ENCODE data around the gene HBZ. TPM values are rescaled to one million over a fixed set of nuclear protein-coding genes. Genes with fewer than 3 reads are reported as not detected.
"Not testable (repeated sequence)": the region's sequence is repeated elsewhere in the genome, so short reads cannot be mapped to it uniquely, and the experiment has no call there.

HBZ gene
- polyA plus RNA-seq, 3 donors: 1.4 to 1.6 TPM; not detected in 1

DNA sequence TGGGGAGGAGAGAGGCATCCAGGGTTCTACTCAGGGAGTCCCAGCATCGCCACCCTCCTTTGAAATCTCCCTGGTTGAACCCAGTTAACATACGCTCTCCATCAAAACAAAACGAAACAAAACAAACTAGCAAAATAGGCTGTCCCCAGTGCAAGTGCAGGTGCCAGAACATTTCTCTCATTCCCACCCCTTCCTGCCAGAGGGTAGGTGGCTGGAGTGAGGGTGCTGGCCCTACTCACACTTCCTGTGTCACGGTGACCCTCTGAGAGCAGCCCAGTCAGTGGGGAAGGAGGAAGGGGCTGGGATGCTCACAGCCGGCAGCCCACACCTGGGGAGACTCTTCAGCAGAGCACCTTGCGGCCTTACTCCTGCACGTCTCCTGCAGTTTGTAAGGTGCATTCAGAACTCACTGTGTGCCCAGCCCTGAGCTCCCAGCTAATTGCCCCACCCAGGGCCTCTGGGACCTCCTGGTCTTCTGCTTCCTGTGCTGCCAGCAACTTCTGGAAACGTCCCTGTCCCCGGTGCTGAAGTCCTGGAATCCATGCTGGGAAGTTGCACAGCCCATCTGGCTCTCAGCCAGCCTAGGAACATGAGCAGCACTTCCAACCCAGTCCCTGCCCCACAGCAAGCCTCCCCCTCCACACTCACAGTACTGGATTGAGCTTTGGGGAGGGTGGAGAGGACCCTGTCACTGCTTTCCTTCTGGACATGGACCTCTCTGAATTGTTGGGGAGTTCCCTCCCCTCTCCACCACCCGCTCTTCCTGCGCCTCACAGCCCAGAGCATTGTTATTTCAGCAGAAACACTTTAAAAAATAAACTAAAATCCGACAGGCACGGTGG lies 21.7 kb downstream of the HBZ start:
- not testable (repeated sequence) for DNase-seq (ENCODE audit: extremely low read depth in 1 of 11, low read depth in 9 of 11, low spot score in 4 of 11)

DNA sequence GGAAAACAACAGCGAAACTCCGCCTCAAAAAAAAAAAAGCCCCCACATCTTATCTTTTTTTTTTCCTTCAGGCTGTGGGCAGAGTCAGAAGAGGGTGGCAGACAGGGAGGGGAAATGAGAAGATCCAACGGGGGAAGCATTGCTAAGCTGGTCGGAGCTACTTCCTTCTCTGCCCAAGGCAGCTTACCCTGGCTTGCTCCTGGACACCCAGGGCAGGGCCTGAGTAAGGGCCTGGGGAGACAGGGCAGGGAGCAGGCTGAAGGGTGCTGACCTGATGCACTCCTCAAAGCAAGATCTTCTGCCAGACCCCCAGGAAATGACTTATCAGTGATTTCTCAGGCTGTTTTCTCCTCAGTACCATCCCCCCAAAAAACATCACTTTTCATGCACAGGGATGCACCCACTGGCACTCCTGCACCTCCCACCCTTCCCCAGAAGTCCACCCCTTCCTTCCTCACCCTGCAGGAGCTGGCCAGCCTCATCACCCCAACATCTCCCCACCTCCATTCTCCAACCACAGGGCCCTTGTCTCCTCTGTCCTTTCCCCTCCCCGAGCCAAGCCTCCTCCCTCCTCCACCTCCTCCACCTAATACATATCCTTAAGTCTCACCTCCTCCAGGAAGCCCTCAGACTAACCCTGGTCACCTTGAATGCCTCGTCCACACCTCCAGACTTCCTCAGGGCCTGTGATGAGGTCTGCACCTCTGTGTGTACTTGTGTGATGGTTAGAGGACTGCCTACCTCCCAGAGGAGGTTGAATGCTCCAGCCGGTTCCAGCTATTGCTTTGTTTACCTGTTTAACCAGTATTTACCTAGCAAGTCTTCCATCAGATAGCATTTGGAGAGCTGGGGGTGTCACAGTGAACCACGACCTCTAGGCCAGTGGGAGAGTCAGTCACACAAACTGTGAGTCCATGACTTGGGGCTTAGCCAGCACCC lies 22.8 kb downstream of the HBZ start:
- DNase-seq (ENCODE audit: extremely low read depth in 1 of 11, low read depth in 9 of 11, low spot score in 4 of 11): no peak

- not testable (repeated sequence) for DNase-seq (ENCODE audit: extremely low read depth in 1 of 11, low read depth in 9 of 11, low spot score in 4 of 11)
Measured at GRCh38 chr16:176006-176405, 23.6 kb downstream of the HBZ start.

DNA sequence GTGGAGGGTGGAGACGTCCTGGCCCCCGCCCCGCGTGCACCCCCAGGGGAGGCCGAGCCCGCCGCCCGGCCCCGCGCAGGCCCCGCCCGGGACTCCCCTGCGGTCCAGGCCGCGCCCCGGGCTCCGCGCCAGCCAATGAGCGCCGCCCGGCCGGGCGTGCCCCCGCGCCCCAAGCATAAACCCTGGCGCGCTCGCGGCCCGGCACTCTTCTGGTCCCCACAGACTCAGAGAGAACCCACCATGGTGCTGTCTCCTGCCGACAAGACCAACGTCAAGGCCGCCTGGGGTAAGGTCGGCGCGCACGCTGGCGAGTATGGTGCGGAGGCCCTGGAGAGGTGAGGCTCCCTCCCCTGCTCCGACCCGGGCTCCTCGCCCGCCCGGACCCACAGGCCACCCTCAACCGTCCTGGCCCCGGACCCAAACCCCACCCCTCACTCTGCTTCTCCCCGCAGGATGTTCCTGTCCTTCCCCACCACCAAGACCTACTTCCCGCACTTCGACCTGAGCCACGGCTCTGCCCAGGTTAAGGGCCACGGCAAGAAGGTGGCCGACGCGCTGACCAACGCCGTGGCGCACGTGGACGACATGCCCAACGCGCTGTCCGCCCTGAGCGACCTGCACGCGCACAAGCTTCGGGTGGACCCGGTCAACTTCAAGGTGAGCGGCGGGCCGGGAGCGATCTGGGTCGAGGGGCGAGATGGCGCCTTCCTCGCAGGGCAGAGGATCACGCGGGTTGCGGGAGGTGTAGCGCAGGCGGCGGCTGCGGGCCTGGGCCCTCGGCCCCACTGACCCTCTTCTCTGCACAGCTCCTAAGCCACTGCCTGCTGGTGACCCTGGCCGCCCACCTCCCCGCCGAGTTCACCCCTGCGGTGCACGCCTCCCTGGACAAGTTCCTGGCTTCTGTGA lies 24.3 kb downstream of the HBZ start, which contains the start of gene HBA1:
Gene HBA1, plus strand, starts transcription at position 204 of the 906 bp plus-strand sequence. Its CDS starts 37 bp downstream, at position 241.
- not testable (repeated sequence) for DNase-seq (ENCODE audit: extremely low read depth in 1 of 11, low read depth in 9 of 11, low spot score in 4 of 11)

DNA sequence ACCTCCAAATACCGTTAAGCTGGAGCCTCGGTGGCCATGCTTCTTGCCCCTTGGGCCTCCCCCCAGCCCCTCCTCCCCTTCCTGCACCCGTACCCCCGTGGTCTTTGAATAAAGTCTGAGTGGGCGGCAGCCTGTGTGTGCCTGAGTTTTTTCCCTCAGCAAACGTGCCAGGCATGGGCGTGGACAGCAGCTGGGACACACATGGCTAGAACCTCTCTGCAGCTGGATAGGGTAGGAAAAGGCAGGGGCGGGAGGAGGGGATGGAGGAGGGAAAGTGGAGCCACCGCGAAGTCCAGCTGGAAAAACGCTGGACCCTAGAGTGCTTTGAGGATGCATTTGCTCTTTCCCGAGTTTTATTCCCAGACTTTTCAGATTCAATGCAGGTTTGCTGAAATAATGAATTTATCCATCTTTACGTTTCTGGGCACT lies 25.0 kb downstream of the HBZ start:
- no peak for DNase-seq (ENCODE audit: extremely low read depth in 1 of 11, low read depth in 9 of 11, low spot score in 4 of 11)

GRCh38 chr16:177981-178667 lies 25.7 kb downstream of the HBZ start:
- no peak for DNase-seq (ENCODE audit: extremely low read depth in 1 of 11, low read depth in 9 of 11, low spot score in 4 of 11)

GRCh38 chr16:178668-179015 lies 26.2 kb downstream of the HBZ start:
- DNase-seq (ENCODE audit: extremely low read depth in 1 of 11, low read depth in 9 of 11, low spot score in 4 of 11): no peak

GRCh38 chr16:179211-180092 lies 27.0 kb downstream of the HBZ start:
- DNase-seq (ENCODE audit: extremely low read depth in 1 of 11, low read depth in 9 of 11, low spot score in 4 of 11): no peak

GRCh38 chr16:180101-180675 lies 27.7 kb downstream of the HBZ start, which contains the start of gene HBQ1:
HBQ1 (plus strand) TSS chr16:180459; CDS start chr16:180487, 28 bp downstream.
- peak in 2 of 11 donors; percentile 28 to 43 for DNase-seq (ENCODE audit: extremely low read depth in 1 of 11, low read depth in 9 of 11, low spot score in 4 of 11)

- peak in 5 of 11 donors; percentile 45 to 70 (median 54) for DNase-seq (ENCODE audit: extremely low read depth in 1 of 11, low read depth in 9 of 11, low spot score in 4 of 11)
Measured at GRCh38 chr16:180681-181564, 28.5 kb downstream of the HBZ start.

DNA sequence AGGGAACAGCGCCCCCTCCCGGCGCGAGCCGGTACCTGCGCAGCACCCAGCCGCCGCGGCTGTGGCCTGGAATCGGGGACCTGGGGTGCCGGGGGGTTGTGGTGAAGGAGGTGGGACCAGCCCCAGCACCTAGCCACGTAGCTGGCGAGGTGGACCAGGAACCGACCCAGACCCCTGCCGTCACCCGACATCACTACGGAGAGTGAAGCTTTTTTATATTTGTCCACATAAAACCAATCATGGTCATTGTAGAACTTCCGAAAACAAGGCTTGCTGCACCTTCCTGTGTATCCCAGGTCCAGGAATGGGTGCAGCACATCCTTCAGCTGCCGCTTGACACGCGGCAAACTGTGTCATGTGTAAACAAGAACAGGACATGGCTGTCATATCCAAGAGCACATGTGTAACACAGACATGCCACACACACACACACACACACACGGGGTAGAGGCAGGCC lies 29.1 kb downstream of the HBZ start:
- no peak for DNase-seq (ENCODE audit: extremely low read depth in 1 of 11, low read depth in 9 of 11, low spot score in 4 of 11)

GRCh38 chr16:183005-183404 lies 30.6 kb downstream of the HBZ start:
- DNase-seq (ENCODE audit: extremely low read depth in 1 of 11, low read depth in 9 of 11, low spot score in 4 of 11): no peak

- DNase-seq (ENCODE audit: extremely low read depth in 1 of 11, low read depth in 9 of 11, low spot score in 4 of 11): no peak
Measured at GRCh38 chr16:185213-185612, 32.8 kb downstream of the HBZ start.

DNA sequence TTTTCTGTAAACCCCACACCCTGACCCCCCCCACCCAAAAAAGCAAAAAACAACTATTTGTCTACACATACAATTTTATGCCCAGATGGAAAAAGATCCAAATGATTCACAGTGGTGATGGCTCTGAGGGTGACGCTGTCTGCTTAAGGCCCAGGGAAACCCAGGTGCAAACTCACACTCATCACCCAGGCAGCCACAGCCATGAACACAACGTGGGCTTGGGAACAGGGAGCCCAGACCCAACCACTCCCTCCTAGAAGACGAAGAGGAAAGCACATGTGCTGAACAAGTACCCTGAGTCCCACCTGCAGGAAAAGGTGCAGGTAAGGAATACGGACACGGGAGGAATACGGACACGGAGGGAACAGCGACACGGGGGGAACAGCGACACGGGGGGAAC lies 33.2 kb downstream of the HBZ start:
- no peak for DNase-seq (ENCODE audit: extremely low read depth in 1 of 11, low read depth in 9 of 11, low spot score in 4 of 11)

- DNase-seq (ENCODE audit: extremely low read depth in 1 of 11, low read depth in 9 of 11, low spot score in 4 of 11): no peak
Measured at GRCh38 chr16:187330-187729, 34.9 kb downstream of the HBZ start.

DNA sequence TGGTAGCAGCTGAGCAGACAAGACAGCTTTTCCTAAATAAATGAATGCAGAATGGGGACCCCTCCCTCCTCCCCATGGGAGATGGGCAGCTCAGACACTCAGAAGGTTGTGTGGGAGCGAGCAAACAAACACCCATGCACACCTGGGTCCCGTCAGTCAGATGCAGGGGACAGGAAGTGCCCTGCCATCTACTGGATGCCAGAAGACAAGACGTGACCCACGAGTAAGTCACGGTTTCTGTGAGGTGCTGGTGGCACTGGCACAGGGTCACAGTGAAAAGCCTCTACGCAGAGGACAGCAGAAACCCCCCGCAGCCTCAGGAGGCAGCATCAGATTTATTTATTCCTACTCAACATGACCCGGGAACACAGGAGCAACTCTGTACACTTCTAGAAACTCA lies 36.2 kb downstream of the HBZ start:
- no peak for DNase-seq (ENCODE audit: extremely low read depth in 1 of 11, low read depth in 9 of 11, low spot score in 4 of 11)

All from renal cortex interstitium (tissue), 11 donors.